ENCODE results near the gene NOS1AP.

DNA sequence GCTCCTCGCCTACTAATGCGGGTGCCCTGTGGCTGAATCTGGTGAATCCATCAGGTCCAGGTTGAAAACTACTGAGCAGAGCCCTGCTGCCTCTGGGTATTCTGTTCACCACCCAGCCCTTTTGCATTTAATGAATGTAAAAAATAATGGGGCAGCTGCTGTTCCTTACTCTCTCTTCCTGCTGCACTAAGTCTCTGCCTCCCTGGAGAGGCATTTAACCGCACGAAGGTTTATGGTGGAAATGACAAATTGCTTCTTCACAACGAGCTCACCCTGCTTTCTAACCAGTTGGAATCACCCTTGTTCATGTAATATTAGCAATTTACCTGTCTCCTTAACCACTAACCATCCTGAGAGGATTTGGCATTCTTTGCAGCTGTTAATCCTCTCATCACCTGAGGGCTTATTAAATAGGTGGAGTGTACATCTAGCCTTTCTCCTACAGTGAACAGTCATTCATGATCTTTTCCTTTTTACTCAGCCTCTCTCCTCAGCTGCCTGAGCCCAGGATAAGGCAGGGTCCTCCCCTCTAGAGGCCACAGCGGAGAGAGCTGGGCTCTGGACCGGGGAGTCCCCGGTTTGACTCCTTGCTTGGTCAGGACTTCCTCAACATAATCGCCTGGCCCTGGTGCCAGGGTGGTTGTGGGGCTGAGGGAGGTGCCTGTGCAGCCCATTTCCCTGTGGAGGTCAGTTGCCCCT lies 97.6 kb downstream of the NOS1AP start:
- TF ChIP-seq, protein P1, sequence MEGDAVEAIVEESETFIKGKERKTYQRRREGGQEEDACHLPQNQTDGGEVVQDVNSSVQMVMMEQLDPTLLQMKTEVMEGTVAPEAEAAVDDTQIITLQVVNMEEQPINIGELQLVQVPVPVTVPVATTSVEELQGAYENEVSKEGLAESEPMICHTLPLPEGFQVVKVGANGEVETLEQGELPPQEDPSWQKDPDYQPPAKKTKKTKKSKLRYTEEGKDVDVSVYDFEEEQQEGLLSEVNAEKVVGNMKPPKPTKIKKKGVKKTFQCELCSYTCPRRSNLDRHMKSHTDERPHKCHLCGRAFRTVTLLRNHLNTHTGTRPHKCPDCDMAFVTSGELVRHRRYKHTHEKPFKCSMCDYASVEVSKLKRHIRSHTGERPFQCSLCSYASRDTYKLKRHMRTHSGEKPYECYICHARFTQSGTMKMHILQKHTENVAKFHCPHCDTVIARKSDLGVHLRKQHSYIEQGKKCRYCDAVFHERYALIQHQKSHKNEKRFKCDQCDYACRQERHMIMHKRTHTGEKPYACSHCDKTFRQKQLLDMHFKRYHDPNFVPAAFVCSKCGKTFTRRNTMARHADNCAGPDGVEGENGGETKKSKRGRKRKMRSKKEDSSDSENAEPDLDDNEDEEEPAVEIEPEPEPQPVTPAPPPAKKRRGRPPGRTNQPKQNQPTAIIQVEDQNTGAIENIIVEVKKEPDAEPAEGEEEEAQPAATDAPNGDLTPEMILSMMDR (IDR thresholded peaks at IDR 0.05) = no peak
- TF ChIP-seq, protein P2, sequence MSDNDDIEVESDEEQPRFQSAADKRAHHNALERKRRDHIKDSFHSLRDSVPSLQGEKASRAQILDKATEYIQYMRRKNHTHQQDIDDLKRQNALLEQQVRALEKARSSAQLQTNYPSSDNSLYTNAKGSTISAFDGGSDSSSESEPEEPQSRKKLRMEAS (CRISPR knock-in tag; IDR thresholded peaks at IDR 0.05) = no peak
- TF ChIP-seq RELA (CRISPR knock-in tag; IDR thresholded peaks at IDR 0.05; ENCODE audit: borderline replicate concordance) = no peak
- no peak for TF ChIP-seq SP1 (CRISPR knock-in tag; conservative IDR thresholded peaks at IDR 0.05)
- no peak for TF ChIP-seq TCF7 (CRISPR knock-in tag; IDR thresholded peaks at IDR 0.05; ENCODE audit: low read depth)

All from WTC11 (cell line).